GM12878 (cell line): ENCODE results near the gene MYL1. TPM values are rescaled to one million over a fixed set of nuclear protein-coding genes. Genes with fewer than 3 reads are reported as not detected.

Experiments
- ATAC-seq: fragments of 200-7000 bp; cut with Tn5 transposase; 3 replicates; pipeline ENCODE4 v1.9.1; 2020; ENCODE audit warnings: mild to moderate bottlenecking, moderate library complexity
- BruUV-seq: library from RNA; stranded (reverse); fragments of 400-500 nt; replicated peaks from 2 replicates; lab custom pipeline; 2021; lab: Mats Ljungman, UMichigan
- CTCF ChIA-PET: fragments of 300-600 bp; sonication (Branson Sonifier 250); formaldehyde crosslinking; extraction: SDS; loops from one replicate; lab custom pipeline; 2021; ENCODE audit warnings: inconsistent platforms; lab: Yijun Ruan, JAX
- POLR2A ChIA-PET: fragments of 350-600 bp; formaldehyde crosslinking; extraction: SDS; loops from one replicate; lab custom pipeline; 2021; ENCODE audit warnings: inconsistent platforms; lab: Charles Lee
- RAD21 ChIA-PET: fragments of 300-600 bp; sonication (Branson Sonifier 250); formaldehyde crosslinking; loops from one replicate; lab custom pipeline; 2023; ENCODE audit warnings: antibody characterized with exemption; ENCODE audit not compliant: unreplicated experiment; lab: Charles Lee
- SMC1A ChIA-PET: fragments of 300-600 bp; sonication (Branson Sonifier 250); formaldehyde crosslinking; loops from one replicate; lab custom pipeline; 2023; ENCODE audit not compliant: unreplicated experiment, uncharacterized antibody; lab: Charles Lee
- DNase-seq: peaks from one replicate; pipeline ENCODE4 v3.0.0-alpha.2; 2011; ENCODE audit warnings: low read depth, low spot score
- FAIRE-seq: peaks from 3 replicates; lab custom pipeline; 2011; peaks lifted over from hg19 to GRCh38; lab: Jason Lieb, UNC
- H2AFZ ChIP-seq: 2 replicates; pipeline ENCODE4 v1.6.0; 2011; ENCODE audit warnings: low read depth, low read length, control low read depth; ENCODE audit not compliant: control insufficient read depth
- H3K27ac ChIP-seq: 2 replicates; pipeline ENCODE4 v1.5.1; 2011; ENCODE audit warnings: control low read depth; ENCODE audit not compliant: control insufficient read depth, insufficient read depth
- H3K27me3 ChIP-seq, 2 experiments: replicated peaks in 1 of 2; 2 replicates each; pipeline versions ENCODE4 v1.6.0 to v1.6.1; 2011; ENCODE audit warnings: low read length in 1 of 2; ENCODE audit not compliant: control insufficient read depth in 2 of 2, insufficient read depth in 2 of 2
- H3K36me3 ChIP-seq, 2 experiments: 2 replicates each; pipeline ENCODE4 v1.5.1; 2011; ENCODE audit warnings: low read length in 1 of 2; ENCODE audit not compliant: control insufficient read depth in 2 of 2, insufficient read depth in 2 of 2
- H3K4me1 ChIP-seq: 2 replicates; pipeline ENCODE4 v1.6.1; 2011; ENCODE audit warnings: mild to moderate bottlenecking, low read length, moderate library complexity, mixed read lengths; ENCODE audit not compliant: control insufficient read depth, insufficient read depth
- H3K4me2 ChIP-seq: 2 replicates; pipeline ENCODE4 v1.6.0; 2011; ENCODE audit warnings: control low read depth; ENCODE audit not compliant: control insufficient read depth, insufficient read depth
- H3K4me3 ChIP-seq: fragments of 200-600 bp; sonication (generic); 2 replicates; pipeline ENCODE4 v1.5.1; 2016
- H3K79me2 ChIP-seq: 2 replicates; pipeline ENCODE4 v1.6.0; 2011; ENCODE audit warnings: low read length; ENCODE audit not compliant: control insufficient read depth, insufficient read depth
- H3K9ac ChIP-seq: 2 replicates; pipeline ENCODE4 v1.8.0; 2011; ENCODE audit warnings: low read length, control low read depth, mixed read lengths; ENCODE audit not compliant: control insufficient read depth, insufficient read depth
- H3K9me3 ChIP-seq: replicated peaks from 3 replicates; pipeline ENCODE4 v1.5.1; 2011; ENCODE audit warnings: mild to moderate bottlenecking, low read length; ENCODE audit not compliant: control insufficient read depth, insufficient read depth
- H4K20me1 ChIP-seq: 2 replicates; pipeline ENCODE4 v1.6.0; 2011; ENCODE audit not compliant: control insufficient read depth, insufficient read depth
- BHLHE40 ChIP-seq, 2 experiments: fragments of 450-650 bp in 1 of 2; IDR thresholded peaks; 2 replicates each; pipeline ENCODE4 v1.6.1; 2011 to 2017; ENCODE audit warnings: low read depth in 2 of 2, borderline replicate concordance in 1 of 2, improper control_type of control experiment in 1 of 2, low read length in 1 of 2, mild to moderate bottlenecking in 1 of 2
- CBFB ChIP-seq: IDR thresholded peaks from 2 replicates; pipeline ENCODE4 v1.6.1; 2016; ENCODE audit warnings: antibody characterized with exemption, low read depth
- CEBPZ ChIP-seq: fragments of 150-350 bp; IDR thresholded peaks from 2 replicates; pipeline ENCODE4 v1.6.1; 2016; ENCODE audit warnings: low read depth, low read length
- CREB1 ChIP-seq: IDR thresholded peaks from 2 replicates; pipeline ENCODE4 v1.6.1; 2012; ENCODE audit warnings: low read depth, mild to moderate bottlenecking, inconsistent platforms
- ELK1 ChIP-seq: IDR thresholded peaks from 2 replicates; pipeline ENCODE4 v1.6.1; 2012; ENCODE audit warnings: low read depth, low read length, improper control_type of control experiment
- IRF5 ChIP-seq: fragments of 450-650 bp; IDR thresholded peaks from 2 replicates; pipeline ENCODE4 v1.6.1; 2017; ENCODE audit warnings: borderline replicate concordance
- NFIC ChIP-seq: IDR thresholded peaks from 2 replicates; pipeline ENCODE4 v1.6.1; 2012; ENCODE audit warnings: low read depth, mild to moderate bottlenecking, inconsistent platforms, low read length, moderate library complexity
- NFYA ChIP-seq: IDR thresholded peaks from 2 replicates; pipeline ENCODE4 v1.6.1; 2011; ENCODE audit warnings: low read depth, mild to moderate bottlenecking, low read length, improper control_type of control experiment, borderline replicate concordance
- RFX5 ChIP-seq: IDR thresholded peaks from 2 replicates; pipeline ENCODE4 v1.6.1; 2011; ENCODE audit warnings: low read depth, low read length, improper control_type of control experiment
- SPI1 ChIP-seq: IDR thresholded peaks from 2 replicates; pipeline ENCODE4 v1.6.1; 2011; ENCODE audit warnings: low read depth, mild to moderate bottlenecking, low read length, moderate library complexity, borderline replicate concordance; ENCODE audit not compliant: insufficient read depth
- SUPT20H ChIP-seq: IDR thresholded peaks from 2 replicates; pipeline ENCODE4 v1.6.1; 2011; ENCODE audit warnings: low read depth, mild to moderate bottlenecking, low read length, moderate library complexity, borderline replicate concordance; ENCODE audit not compliant: control insufficient read depth
- SUZ12 ChIP-seq: fragments of 200-600 bp; sonication (generic); IDR thresholded peaks from one replicate; pipeline ENCODE4 v1.6.1; 2018; ENCODE audit warnings: antibody characterized with exemption, mild to moderate bottlenecking; ENCODE audit not compliant: unreplicated experiment
- ZBED1 ChIP-seq: IDR thresholded peaks from 2 replicates; pipeline ENCODE4 v1.6.1; 2016; ENCODE audit warnings: borderline replicate concordance
- WGBS: methylation state at CpG from one replicate; pipeline ENCODE4 v1.1.6; 2016; ENCODE audit warnings: low lambda C conversion rate; ENCODE audit not compliant: insufficient replicate concordance, insufficient coverage; ENCODE audit errors: missing lambda C conversion rate; 5-methylcytosine and 5-hydroxymethylcytosine counted together
- in situ Hi-C: fragments of 300-500 bp; cut with MboI; formaldehyde crosslinking; loops from 9 replicates; pipeline ENCODE4 v1.14.3; 2018; ENCODE audit warnings: mixed read lengths
- intact Hi-C: fragments of 100-400 bp; cut with micrococcal nuclease; formaldehyde crosslinking; loops from one replicate; pipeline ENCODE4 v1.14.2; 2022; ENCODE audit not compliant: unreplicated experiment
- polyA plus RNA-seq, 11 experiments: library from polyadenylated mRNA; depleted of rRNA in 4 of 11; unstranded in 6 of 11; stranded (reverse) in 5 of 11; fragments of >200 nt; fragmentation: Nextera tagmentation in 4 of 11; fragmentation: Illumina TruSeq in 1 of 11; extraction: Ambion mirVana in 4 of 11; extraction: Trizol in 1 of 11; gene quantifications; 1 replicate in 1 of 11; 2 replicates in 10 of 11; pipeline versions ENCODE4 v1.2.1 to v1.2.3, GENCODE V29; 2011 to 2016; ENCODE audit warnings: inconsistent platforms in 2 of 11, missing spikeins in 2 of 11, low read depth in 1 of 11
- total RNA-seq, 4 experiments: library from RNA; depleted of rRNA in 3 of 4; stranded (reverse); fragments of >200 nt in 3 of 4; fragmentation: Illumina TruSeq in 1 of 4; extraction: Trizol in 1 of 4; gene quantifications; 2 replicates each; pipeline versions ENCODE4 v1.2.1 to v1.2.3, GENCODE V29; 2013 to 2021

The MYL1 gene
- total and polyA plus RNA-seq, 10 of the 15 experiments (the other 5 are each of a cell fraction or from before 2014, with no cell fraction given) = 0.43 TPM; not detected in 9

GRCh38 chr2:210356944-210357343 is 42.0 kb upstream of the MYL1 start (continued):
- TF ChIP-seq CEBPZ (no peak), NFYA (no peak), CBFB (no peak), CREB1 (no peak), RFX5 (no peak)

- Histone ChIP-seq H3K4me3 (no peak overlapping the region), H3K27me3 (no peaks in the 10 kb centered on the region), H3K4me1 (no peaks in the 10 kb centered on the region), H3K36me3 (no peaks in the 10 kb centered on the region), H4K20me1 (no peaks in the 10 kb centered on the region), H2AFZ (no peak overlapping the region), H3K9me3 (no peaks in the 10 kb centered on the region), H3K79me2 (no peaks in the 10 kb centered on the region), H3K4me2 (no peak overlapping the region), H3K9ac (no peak overlapping the region), H3K27ac (no peak overlapping the region)
- FAIRE-seq (no peak), ATAC-seq (0 out of 3 replicates have a peak, but pooled peaks have one; percentile 30), DNase-seq (no peak)
- POLR2A ChIA-PET = no interaction called here
- WGBS = 0% methylated on average over 1 of the region's 2 CpGs
- CTCF ChIA-PET = interaction anchor here (1.0 to 2.5 kb wide), 3 partner anchors 57 to 84 kb away, joined by 3 to 11 read pairs (median 4); no protein-coding TSS in a partner anchor
- intact Hi-C loops (no loop called here), in situ Hi-C loops (no loop called here)
- RAD21 ChIA-PET = interaction anchor here (0.8 to 2.0 kb wide), 2 partner anchors 62 to 86 kb away, joined by 3 to 6 read pairs; no protein-coding TSS in a partner anchor
- TF ChIP-seq ELK1 = no peak
- no peak for TF ChIP-seq NFIC
- no peak for TF ChIP-seq SUPT20H
- TF ChIP-seq BHLHE40 (IDR thresholded peaks at IDR 0.05; ENCODE audit: borderline replicate concordance in 1 of 2, low read depth in 2 of 2, low read length in 1 of 2) = no peak
- no peak for TF ChIP-seq ZBED1
- no peak for TF ChIP-seq IRF5
- no peak for TF ChIP-seq SPI1
- no peak for TF ChIP-seq SUZ12
- SMC1A ChIA-PET = no interaction called here
- BruUV-seq = no TSS peak
Observed at GRCh38 chr2:210337159-210337558, 22.2 kb upstream of the MYL1 start.
